Spleen (tissue), 11 donors: ENCODE measurements around the gene THSD7A. TPM values are rescaled to one million over a fixed set of nuclear protein-coding genes. Genes with fewer than 3 reads are reported as not detected.
A peak's percentile ranks its signal among the peaks of the same experiment; 100 is the strongest.

ENCODE experiments used
- DNase-seq: peaks from one replicate; pipeline ENCODE4 v3.0.0-alpha.2; 2020
- H3K27ac ChIP-seq, 8 donors: fragments of 200-600 bp; sonication (generic) in 7 of 8; 1 replicate in 4 of 8; 2 replicates in 4 of 8; pipeline versions ENCODE4 v1.5.0 to v1.8.0; 2016 to 2021; ENCODE audit warnings: inconsistent platforms in 4 of 8, mild to moderate bottlenecking in 4 of 8, moderate library complexity in 1 of 8
- H3K27me3 ChIP-seq, 7 donors: fragments of 200-600 bp; sonication (generic) in 6 of 7; replicated peaks in 1 of 7; 1 replicate in 4 of 7; 2 replicates in 3 of 7; pipeline versions ENCODE4 v1.5.0 to v1.8.0; 2016 to 2021; ENCODE audit warnings: inconsistent platforms in 3 of 7, mild to moderate bottlenecking in 1 of 7
- H3K36me3 ChIP-seq, 6 donors: fragments of 200-600 bp; sonication (generic) in 5 of 6; 1 replicate in 4 of 6; 2 replicates in 2 of 6; pipeline versions ENCODE4 v1.5.0 to v1.8.0; 2016 to 2021; ENCODE audit warnings: inconsistent platforms in 2 of 6
- H3K4me1 ChIP-seq, 6 donors: fragments of 200-600 bp; sonication (generic) in 5 of 6; 1 replicate in 3 of 6; 2 replicates in 3 of 6; pipeline versions ENCODE4 v1.5.0 to v1.8.0; 2016 to 2021; ENCODE audit warnings: inconsistent platforms in 3 of 6
- H3K4me3 ChIP-seq, 8 donors: fragments of 200-600 bp; sonication (generic) in 7 of 8; 1 replicate in 4 of 8; 2 replicates in 4 of 8; pipeline versions ENCODE4 v1.5.0 to v1.8.0; 2016 to 2021; ENCODE audit warnings: inconsistent platforms in 4 of 8, mild to moderate bottlenecking in 4 of 8, moderate library complexity in 2 of 8
- H3K9me3 ChIP-seq, 8 donors: fragments of 200-600 bp; sonication (generic) in 7 of 8; 1 replicate in 4 of 8; 2 replicates in 4 of 8; pipeline versions ENCODE4 v1.5.0 to v1.8.0; 2016 to 2021; ENCODE audit warnings: inconsistent platforms in 4 of 8
- POLR2A ChIP-seq, 3 donors: fragments of 450-650 bp; IDR thresholded peaks; one replicate each; pipeline ENCODE4 v1.5.1; 2017; ENCODE audit warnings: antibody characterized with exemption in 3 of 3, mild to moderate bottlenecking in 1 of 3
- POLR2AphosphoS5 ChIP-seq, 3 donors: sonication (generic); formaldehyde crosslinking; IDR thresholded peaks; one replicate each; pipeline ENCODE4 v1.5.1; 2017; ENCODE audit warnings: antibody characterized with exemption in 3 of 3
- WGBS, 5 donors: extraction: QIAGEN DNeasy Blood & Tissue Kit in 3 of 5; methylation state at CpG; one replicate each; pipeline versions ENCODE4 v1.1.5 to v1.1.7; 2013 to 2018; 5-methylcytosine and 5-hydroxymethylcytosine counted together
- intact Hi-C: fragments of 100-400 bp; cut with DNase I; formaldehyde crosslinking; loops from one replicate; pipeline ENCODE4 v1.15.0; 2023; ENCODE audit warnings: low total_unique reads
- polyA plus RNA-seq, 3 donors: library from polyadenylated mRNA; stranded (reverse); fragments of 200-250 nt; gene quantifications; one replicate each; pipeline ENCODE4 v1.2.1, GENCODE V29; 2013
- total RNA-seq, 7 donors: library from RNA; depleted of rRNA in 3 of 7; stranded (reverse); fragments of >200 nt in 3 of 7; fragmentation: NEBNext Ultra II Directional in 4 of 7; extraction: Animal tissue kit (Norgen Biotek cat#: 25700) in 4 of 7; gene quantifications; one replicate each; pipeline versions ENCODE4 v1.1.0 to v1.2.1, GENCODE V29; 2016 to 2021
- TF ChIP-seq, protein P1 (sequence below), 11 experiments: fragments of 200-600 bp in 7 of 11; fragments of 450-650 bp in 4 of 11; sonication (generic) in 4 of 11; IDR thresholded peaks in 8 of 11; conservative IDR thresholded peaks in 3 of 11; 1 replicate in 7 of 11; 2 replicates in 4 of 11; pipeline versions ENCODE4 v1.4.0 to v1.8.0; 2016 to 2021; ENCODE audit warnings: antibody characterized with exemption in 11 of 11, inconsistent platforms in 4 of 11, mild to moderate bottlenecking in 1 of 11
- donor health status: healthy with polysubstance abuse.
- donor health status: DM: no; HTN: no; CAD: no; lungs with moderate emphysema.
- donor health status: DM: no; HTN: no; CAD: no.
- donor health status: Bipolar disorder and iron deficiency.
- donor health status: healthy.
- donor health status: DM: no; HTN: no; CAD: no.
- donor health status: DM: yes; HTN: yes; CAD: no.

THSD7A gene
- total and polyA plus RNA-seq, 10 donors, result 0.29 to 8.7 (median 4.2) TPM

DNA sequence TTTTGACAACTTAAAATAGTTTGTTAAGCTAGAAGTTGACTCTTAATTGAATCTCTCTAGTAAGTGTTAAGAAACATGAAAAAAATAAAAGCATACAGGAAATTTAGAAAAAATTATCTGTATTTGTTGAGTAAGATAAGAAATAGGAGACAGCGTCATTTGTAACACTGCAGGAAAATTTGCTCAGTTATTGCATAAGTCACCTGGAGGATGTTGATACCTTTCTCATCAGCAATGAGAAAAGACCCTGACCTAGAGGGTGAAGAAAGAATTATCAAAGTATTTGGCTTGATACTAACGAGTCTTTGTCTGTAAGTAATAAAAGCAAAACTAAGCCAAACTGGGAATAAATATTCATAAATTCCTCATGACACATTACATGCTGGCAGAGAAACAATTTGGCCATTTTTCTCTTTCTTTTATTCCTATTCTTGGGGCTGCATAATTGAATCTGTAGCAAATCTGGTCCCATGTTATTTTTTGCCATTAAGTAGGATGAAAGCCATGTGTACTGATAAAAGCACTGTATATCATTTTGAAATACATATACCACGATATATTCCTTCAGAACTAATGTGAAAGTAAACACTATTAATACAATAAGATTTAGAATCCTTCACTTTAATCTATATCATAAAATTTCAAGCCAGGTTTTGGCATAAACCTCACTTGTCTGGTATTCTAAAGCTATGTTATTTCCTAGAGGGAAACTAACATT, 362.8 kb downstream of the THSD7A start:
- H3K9me3 ChIP-seq, result no peaks in the 10 kb centered on the region
- no peak for TF ChIP-seq POLR2AphosphoS5 (IDR thresholded peaks at IDR 0.05)
- TF ChIP-seq, protein P1, sequence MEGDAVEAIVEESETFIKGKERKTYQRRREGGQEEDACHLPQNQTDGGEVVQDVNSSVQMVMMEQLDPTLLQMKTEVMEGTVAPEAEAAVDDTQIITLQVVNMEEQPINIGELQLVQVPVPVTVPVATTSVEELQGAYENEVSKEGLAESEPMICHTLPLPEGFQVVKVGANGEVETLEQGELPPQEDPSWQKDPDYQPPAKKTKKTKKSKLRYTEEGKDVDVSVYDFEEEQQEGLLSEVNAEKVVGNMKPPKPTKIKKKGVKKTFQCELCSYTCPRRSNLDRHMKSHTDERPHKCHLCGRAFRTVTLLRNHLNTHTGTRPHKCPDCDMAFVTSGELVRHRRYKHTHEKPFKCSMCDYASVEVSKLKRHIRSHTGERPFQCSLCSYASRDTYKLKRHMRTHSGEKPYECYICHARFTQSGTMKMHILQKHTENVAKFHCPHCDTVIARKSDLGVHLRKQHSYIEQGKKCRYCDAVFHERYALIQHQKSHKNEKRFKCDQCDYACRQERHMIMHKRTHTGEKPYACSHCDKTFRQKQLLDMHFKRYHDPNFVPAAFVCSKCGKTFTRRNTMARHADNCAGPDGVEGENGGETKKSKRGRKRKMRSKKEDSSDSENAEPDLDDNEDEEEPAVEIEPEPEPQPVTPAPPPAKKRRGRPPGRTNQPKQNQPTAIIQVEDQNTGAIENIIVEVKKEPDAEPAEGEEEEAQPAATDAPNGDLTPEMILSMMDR (IDR thresholded peaks at IDR 0.05 in 8 of 11, conservative IDR thresholded peaks at IDR 0.05 in 3 of 11), result no peak
- TF ChIP-seq POLR2A (IDR thresholded peaks at IDR 0.05), result no peak
- intact Hi-C loops, result no loop called here
- H3K4me1 ChIP-seq, result no peaks in the 10 kb centered on the region
- no peaks in the 10 kb centered on the region for H3K27me3 ChIP-seq
- no peak overlapping the region for H3K27ac ChIP-seq
- 50 to 78% (median 57%) methylated on average over 3 of the region's 3 CpGs for WGBS, 5 donors
- H3K4me3 ChIP-seq, result no peak overlapping the region
- H3K36me3 ChIP-seq, result no peaks in the 10 kb centered on the region
- DNase-seq, result no peak

GRCh38 chr7:11466517-11467105, 365.4 kb downstream of the THSD7A start:
- Histone ChIP-seq H3K9me3 (no peaks in the 10 kb centered on the region), H3K4me1 (no peaks in the 10 kb centered on the region), H3K27me3 (no peaks in the 10 kb centered on the region), H3K4me3 (no peak overlapping the region), H3K36me3 (no peaks in the 10 kb centered on the region), H3K27ac (no peak overlapping the region)
- TF ChIP-seq, protein P1 (IDR thresholded peaks at IDR 0.05 in 8 of 11, conservative IDR thresholded peaks at IDR 0.05 in 3 of 11), result no peak
- TF ChIP-seq POLR2A (IDR thresholded peaks at IDR 0.05) (no peak), POLR2AphosphoS5 (IDR thresholded peaks at IDR 0.05) (no peak)
- 89 to 97% (median 90%) methylated on average over 10 of the region's 10 CpGs for WGBS, 5 donors
- no peak for DNase-seq
- intact Hi-C loops, result no loop called here

DNA sequence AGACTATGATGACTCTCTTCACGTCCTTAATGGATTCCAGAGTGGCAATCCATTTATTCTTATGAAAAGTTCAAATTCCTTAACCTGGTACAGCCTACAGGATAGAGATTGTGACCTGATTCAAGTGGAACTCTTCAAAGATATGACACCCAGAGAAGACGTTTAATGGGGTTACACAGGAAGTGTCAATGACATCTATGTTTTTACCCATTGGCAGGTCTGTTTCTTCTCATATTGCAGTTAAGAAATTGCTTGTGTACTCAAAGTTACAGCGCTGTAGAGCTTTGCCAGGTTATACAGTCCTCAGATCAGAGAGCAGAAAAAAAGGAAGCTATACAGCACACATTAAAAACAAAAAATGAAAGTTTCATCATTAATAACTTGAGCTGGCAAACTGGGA, 367.4 kb downstream of the THSD7A start:
- H3K4me3 ChIP-seq, result no peak overlapping the region
- intact Hi-C loops, result no loop called here
- TF ChIP-seq POLR2A (IDR thresholded peaks at IDR 0.05), result no peak
- no peak for TF ChIP-seq POLR2AphosphoS5 (IDR thresholded peaks at IDR 0.05)
- TF ChIP-seq, protein P1 (IDR thresholded peaks at IDR 0.05 in 8 of 11, conservative IDR thresholded peaks at IDR 0.05 in 3 of 11), result no peak
- H3K4me1 ChIP-seq, result no peaks in the 10 kb centered on the region
- H3K36me3 ChIP-seq, result no peaks in the 10 kb centered on the region
- no peaks in the 10 kb centered on the region for H3K27me3 ChIP-seq
- no peak overlapping the region for H3K27ac ChIP-seq
- H3K9me3 ChIP-seq, result no peaks in the 10 kb centered on the region
- DNase-seq, result no peak
- whole genome bisulfite sequencing, 5 donors, result 44 to 60% (median 53%) methylated on average over 3 of the region's 3 CpGs

DNA sequence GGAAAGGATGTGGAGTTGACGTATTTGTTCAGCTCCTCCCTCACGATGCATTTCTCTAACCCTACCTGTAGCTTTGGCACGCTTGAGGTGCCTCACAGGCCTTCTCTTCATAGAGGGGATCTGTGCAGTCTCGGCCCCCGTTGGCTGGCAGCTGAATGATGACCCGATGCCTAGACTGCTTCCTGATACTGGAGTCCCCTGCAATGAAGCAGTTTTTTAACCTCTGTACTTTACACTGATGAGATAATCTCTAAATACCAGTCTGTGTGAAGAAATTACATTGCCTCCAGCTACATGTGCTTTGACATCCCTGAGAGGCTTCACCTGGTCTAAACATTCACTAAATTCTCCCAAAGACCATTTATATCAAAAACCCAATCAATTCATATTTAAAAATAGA, 370.1 kb downstream of the THSD7A start:
- Histone ChIP-seq H3K4me1 (no peaks in the 10 kb centered on the region), H3K27ac (no peak overlapping the region), H3K9me3 (no peaks in the 10 kb centered on the region), H3K27me3 (no peaks in the 10 kb centered on the region), H3K4me3 (no peak overlapping the region), H3K36me3 (no peaks in the 10 kb centered on the region)
- peak; percentile 53 for DNase-seq
- TF ChIP-seq, protein P1 (IDR thresholded peaks at IDR 0.05 in 8 of 11, conservative IDR thresholded peaks at IDR 0.05 in 3 of 11), result no peak
- TF ChIP-seq POLR2A (IDR thresholded peaks at IDR 0.05) (no peak), POLR2AphosphoS5 (IDR thresholded peaks at IDR 0.05) (no peak)
- WGBS, 5 donors, result 88 to 94% (median 90%) methylated on average over 6 of the region's 6 CpGs
- intact Hi-C loops, result no loop called here
